Stimulated activated naive B cell treated with anti-CD40 and anti-IgM and Interleukin-4, amounts not matched to agents 10 μg/mL and 1 μg/mL and 100 μg/mL, for 72 hours (primary cell): ENCODE results near the gene RGS12.
"Not testable (repeated sequence)": the region's sequence is repeated elsewhere in the genome, so short reads cannot be mapped to it uniquely, and the experiment has no call there.

Experiments used
- ATAC-seq, 2 donors: fragments of 150-1000 bp; cut with Tn5 transposase; replicated peaks; 2 replicates each; pipeline ENCODE4 v1.10.0; 2021; ENCODE audit warnings: moderate library complexity in 1 of 2
- DNase-seq: peaks from one replicate; pipeline ENCODE4 v3.0.0; 2021
- H3K27ac Mint-ChIP-seq: one replicate; pipeline ENCODE4 v1.8.0; 2022; ENCODE audit warnings: mild to moderate bottlenecking, mixed read lengths
- H3K27me3 Mint-ChIP-seq, 2 donors: one replicate each; pipeline ENCODE4 v1.8.0; 2022; ENCODE audit warnings: mixed read lengths in 2 of 2
- H3K36me3 Mint-ChIP-seq, 2 donors: one replicate each; pipeline ENCODE4 v1.8.0; 2022; ENCODE audit warnings: mixed read lengths in 2 of 2, mild to moderate bottlenecking in 1 of 2
- H3K4me1 Mint-ChIP-seq, 2 donors: one replicate each; pipeline ENCODE4 v1.8.0; 2022; ENCODE audit warnings: mixed read lengths in 2 of 2, mild to moderate bottlenecking in 1 of 2
- H3K4me3 Mint-ChIP-seq, 2 donors: one replicate each; pipeline ENCODE4 v1.8.0; 2022; ENCODE audit warnings: mild to moderate bottlenecking in 2 of 2, mixed read lengths in 2 of 2, moderate library complexity in 1 of 2
- H3K9me3 Mint-ChIP-seq, 2 donors: one replicate each; pipeline ENCODE4 v1.8.0; 2022; ENCODE audit warnings: mixed read lengths in 2 of 2, mild to moderate bottlenecking in 1 of 2

The RGS12 gene

DNA sequence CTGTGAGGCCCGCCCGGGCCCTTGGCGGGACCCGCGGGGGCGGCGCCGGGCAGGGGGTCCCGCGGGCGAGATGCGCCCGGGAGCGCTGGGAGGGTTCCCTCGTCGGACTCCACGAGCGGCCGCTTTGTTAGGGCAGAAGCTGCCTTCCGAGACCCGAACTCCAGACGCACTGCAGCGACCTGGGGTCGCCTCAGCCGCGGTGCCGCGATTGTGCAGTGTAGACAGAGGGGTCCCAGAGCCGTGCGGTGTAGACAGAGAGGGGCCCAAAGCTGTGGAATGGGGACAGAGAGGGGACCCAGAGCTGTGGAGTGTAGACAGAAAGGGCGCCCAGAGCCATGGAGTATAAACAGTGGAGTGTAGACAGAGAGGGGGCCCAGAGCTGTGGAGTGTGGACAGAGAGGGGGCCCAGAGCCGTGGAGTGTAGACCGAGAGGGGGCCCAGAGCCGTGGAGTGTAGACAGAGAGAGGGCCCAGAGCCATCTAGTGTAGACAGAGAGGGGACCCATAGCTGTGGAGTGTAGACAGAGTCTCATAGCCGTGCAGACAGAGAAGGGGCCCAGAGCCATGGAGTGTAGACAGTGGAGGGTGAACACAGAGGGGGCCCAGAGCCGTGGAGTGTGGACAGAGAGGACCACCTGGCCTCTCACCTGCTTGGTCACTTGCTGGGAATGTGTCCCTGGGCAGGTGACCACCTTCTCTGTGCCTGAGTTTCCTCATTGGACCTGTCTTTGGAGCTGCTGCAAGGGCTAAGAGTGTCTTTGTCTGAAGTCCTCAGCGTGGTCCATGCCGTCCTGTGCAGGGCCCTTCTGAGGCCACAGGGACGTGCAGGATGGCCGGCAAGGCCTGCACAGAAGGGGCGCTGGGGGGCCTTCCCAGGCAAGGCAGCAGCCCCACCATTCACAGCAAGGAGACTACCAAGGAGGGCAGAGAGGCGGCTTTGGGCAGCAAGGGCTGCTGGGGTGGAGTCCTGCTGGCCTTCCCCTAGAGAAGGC is 875 bp downstream of the RGS12 start:
- H3K4me1 Mint-ChIP-seq = peaks cover 11 to 19% of the 10 kb centered on the region in 2 donors
- peaks cover 0 to 2% of the 10 kb centered on the region in 2 donors for H3K9me3 Mint-ChIP-seq
- H3K27ac Mint-ChIP-seq = no peak overlapping the region
- peak overlapping the region; percentile 63 to 69 for H3K4me3 Mint-ChIP-seq
- DNase-seq (no peak), ATAC-seq (peak in 1 of 2 donors; percentile 1)
- H3K36me3 Mint-ChIP-seq = no peaks in the 10 kb centered on the region
- peaks cover 19 to 37% of the 10 kb centered on the region in 2 donors for H3K27me3 Mint-ChIP-seq

GRCh38 chr4:3294401-3295241 is 1.8 kb downstream of the RGS12 start:
- DNase-seq = no peak
- Mint-ChIP-seq H3K4me3 (no peak overlapping the region), H3K9me3 (peaks cover 0 to 2% of the 10 kb centered on the region in 2 donors), H3K27me3 (peaks cover 13 to 30% of the 10 kb centered on the region in 2 donors), H3K4me1 (peaks cover 11 to 19% of the 10 kb centered on the region in 2 donors), H3K36me3 (no peaks in the 10 kb centered on the region), H3K27ac (no peak overlapping the region)
- no peak for ATAC-seq

- ATAC-seq = no peak
Observed at GRCh38 chr4:3295837-3296624, 3.2 kb downstream of the RGS12 start.

GRCh38 chr4:3296651-3297050 is 3.8 kb downstream of the RGS12 start:
- Mint-ChIP-seq H3K4me3 (no peak overlapping the region), H3K36me3 (no peaks in the 10 kb centered on the region), H3K27ac (no peak overlapping the region), H3K4me1 (peaks cover 15 to 24% of the 10 kb centered on the region in 2 donors), H3K9me3 (peaks cover 0 to 2% of the 10 kb centered on the region in 2 donors), H3K27me3 (peaks cover 2 to 15% of the 10 kb centered on the region in 2 donors)
- no peak for ATAC-seq
- no peak for DNase-seq

More at GRCh38 chr4:3295837-3296624, 3.2 kb downstream of the RGS12 start:
- peaks cover 12 to 21% of the 10 kb centered on the region in 2 donors for H3K4me1 Mint-ChIP-seq
- no peak overlapping the region for H3K27ac Mint-ChIP-seq
- H3K36me3 Mint-ChIP-seq = no peaks in the 10 kb centered on the region
- H3K9me3 Mint-ChIP-seq = peaks cover 0 to 2% of the 10 kb centered on the region in 2 donors
- no peak overlapping the region for H3K4me3 Mint-ChIP-seq
- no peak for DNase-seq
- H3K27me3 Mint-ChIP-seq = peaks cover 4 to 18% of the 10 kb centered on the region in 2 donors

DNA sequence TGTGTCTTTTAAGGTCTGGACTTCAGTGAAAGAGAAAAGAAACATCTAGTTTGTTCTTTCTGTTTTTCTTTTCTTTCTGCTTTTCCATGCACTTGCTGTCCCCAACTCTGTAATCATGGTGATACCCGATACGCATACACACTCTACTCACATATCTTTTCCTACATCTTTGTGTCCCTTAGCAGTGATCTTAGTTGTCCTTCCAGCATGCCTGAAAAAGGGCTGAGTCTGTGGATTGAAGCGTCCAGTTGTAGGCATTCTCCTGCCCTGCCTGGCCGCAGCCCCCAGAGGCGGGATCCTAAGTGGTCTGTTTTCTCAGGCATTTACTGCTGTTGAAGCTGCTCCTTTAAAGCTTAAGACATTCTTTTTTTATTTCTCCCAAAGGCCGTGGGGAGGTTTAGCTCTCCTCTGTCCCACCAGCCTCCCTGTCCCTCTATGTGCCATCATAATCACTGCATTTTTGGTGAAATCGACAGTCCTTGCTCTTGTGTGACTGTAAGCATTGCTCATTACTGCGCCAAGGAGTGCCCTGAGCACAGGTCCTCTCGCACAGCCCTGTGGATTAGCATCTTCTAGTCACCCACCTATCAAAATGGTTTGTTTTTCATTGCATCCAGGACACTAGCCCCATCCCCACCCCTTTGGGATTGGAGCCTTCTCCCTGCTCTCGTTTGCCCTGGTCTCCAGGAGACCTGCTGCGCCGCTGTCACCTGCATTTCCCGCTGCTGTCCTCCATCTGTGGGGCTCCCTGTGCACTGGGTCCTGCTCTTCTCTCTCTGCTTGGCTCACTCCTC is 4.4 kb downstream of the RGS12 start:
- peaks cover 0 to 12% of the 10 kb centered on the region in 2 donors for H3K27me3 Mint-ChIP-seq
- ATAC-seq = no peak
- peaks cover 0 to 2% of the 10 kb centered on the region in 2 donors for H3K9me3 Mint-ChIP-seq

GRCh38 chr4:3299122-3299975 is 6.5 kb downstream of the RGS12 start:
- H3K27me3 Mint-ChIP-seq = peaks cover 0 to 5% of the 10 kb centered on the region in 2 donors
- DNase-seq (no peak), ATAC-seq (no peak)
- no peak overlapping the region for H3K27ac Mint-ChIP-seq
- peaks cover 27 to 33% of the 10 kb centered on the region in 2 donors for H3K4me1 Mint-ChIP-seq
- no peak overlapping the region for H3K4me3 Mint-ChIP-seq
- no peaks in the 10 kb centered on the region for H3K36me3 Mint-ChIP-seq
- H3K9me3 Mint-ChIP-seq = peaks cover 0 to 2% of the 10 kb centered on the region in 2 donors

More for the DNA sequence above, 4.4 kb downstream of the RGS12 start:
- peaks cover 16 to 26% of the 10 kb centered on the region in 2 donors for H3K4me1 Mint-ChIP-seq
- no peaks in the 10 kb centered on the region for H3K36me3 Mint-ChIP-seq
- DNase-seq = no peak
- H3K4me3 Mint-ChIP-seq = no peak overlapping the region
- H3K27ac Mint-ChIP-seq = no peak overlapping the region

DNA sequence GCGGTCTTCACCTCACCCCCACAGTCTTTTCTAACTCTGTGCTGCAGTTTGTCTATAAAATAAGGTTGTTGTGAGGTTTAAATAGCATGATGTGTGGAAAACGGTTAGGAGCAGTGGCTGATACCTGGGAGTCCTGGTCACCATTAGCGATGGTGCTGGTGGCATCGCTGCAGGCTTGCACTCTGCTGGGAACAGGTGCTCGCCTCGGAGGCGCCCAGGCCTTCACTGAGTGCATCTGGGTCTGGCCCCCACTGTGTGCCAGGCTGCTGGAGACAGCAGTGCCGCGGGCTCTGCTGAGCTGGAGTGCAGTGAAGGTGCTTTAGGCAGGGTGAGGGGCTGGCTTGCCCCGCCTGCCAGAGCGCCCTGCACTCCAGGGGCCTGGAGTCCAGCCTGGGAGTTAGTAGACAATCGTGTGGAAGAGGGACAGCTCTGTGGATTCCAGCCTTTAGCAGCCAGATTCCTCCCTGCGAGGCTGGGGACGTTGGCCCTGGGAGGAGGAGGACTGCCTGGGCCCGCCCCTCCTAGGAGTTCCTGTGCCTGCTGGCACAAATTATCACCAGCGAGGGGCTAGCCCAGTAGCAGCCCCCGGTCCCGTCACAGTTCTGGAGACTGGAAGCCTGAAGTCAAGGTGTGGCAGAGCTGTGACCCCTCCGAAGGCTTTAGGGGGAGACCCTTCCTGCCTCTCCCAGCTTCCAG is 7.3 kb downstream of the RGS12 start:
- Mint-ChIP-seq H3K36me3 (no peaks in the 10 kb centered on the region), H3K4me1 (peaks cover 28 to 33% of the 10 kb centered on the region in 2 donors), H3K9me3 (peaks cover 0 to 2% of the 10 kb centered on the region in 2 donors), H3K27ac (no peak overlapping the region), H3K4me3 (no peak overlapping the region), H3K27me3 (peaks cover 0 to under 1% of the 10 kb centered on the region in 2 donors)
- no peak for DNase-seq
- ATAC-seq = no peak

- not testable (repeated sequence) for H3K4me3 Mint-ChIP-seq, H3K9me3 Mint-ChIP-seq, DNase-seq, H3K27me3 Mint-ChIP-seq, H3K36me3 Mint-ChIP-seq, ATAC-seq
- Mint-ChIP-seq H3K4me1 (peaks cover 35 to 41% of the 10 kb centered on the region in 2 donors), H3K27ac (peak overlapping the region; percentile 60)
Observed at GRCh38 chr4:3300882-3301281, 8.1 kb downstream of the RGS12 start.

- Mint-ChIP-seq H3K4me3 (peak overlapping the region; percentile 44 to 66), H3K4me1 (peaks cover 39 to 46% of the 10 kb centered on the region in 2 donors)
- peak; percentile 21 to 30 for ATAC-seq
Observed at GRCh38 chr4:3301450-3302172, 8.8 kb downstream of the RGS12 start.

GRCh38 chr4:3302173-3302785 is 9.5 kb downstream of the RGS12 start:
- Mint-ChIP-seq H3K9me3 (peaks cover 0 to 2% of the 10 kb centered on the region in 2 donors), H3K36me3 (no peaks in the 10 kb centered on the region), H3K4me3 (peak overlapping the region; percentile 66 to 73), H3K27me3 (peaks cover 5% of the 10 kb centered on the region in 2 donors), H3K4me1 (peaks cover 39 to 46% of the 10 kb centered on the region in 2 donors), H3K27ac (peak overlapping the region; percentile 92)
- ATAC-seq (peak; percentile 85 to 88), DNase-seq (peak; percentile 50)

More at GRCh38 chr4:3301450-3302172, 8.8 kb downstream of the RGS12 start:
- H3K9me3 Mint-ChIP-seq = peaks cover 0 to 2% of the 10 kb centered on the region in 2 donors
- H3K27me3 Mint-ChIP-seq = peaks cover 5% of the 10 kb centered on the region in 2 donors
- DNase-seq = no peak
- H3K36me3 Mint-ChIP-seq = no peaks in the 10 kb centered on the region
- H3K27ac Mint-ChIP-seq = peak overlapping the region; percentile 60
